ENCODE data around the gene NOC4L. TPM values are rescaled to one million over a fixed set of nuclear protein-coding genes. Genes with fewer than 3 reads are reported as not detected.

Gene NOC4L
- total and polyA plus RNA-seq, 4 experiments from 2014 or later, result 13.9 to 26.0 (median 17.7) TPM

GRCh38 chr12:132156573-132157325 lies 12.5 kb downstream of the NOC4L start:
- H3K27me3 ChIP-seq (ENCODE audit: insufficient read depth, low read length), result no peaks in the 10 kb centered on the region
- ChIA-PET POLR2A (ENCODE audit: partially characterized antibody) (no interaction called here), CTCF (ENCODE audit: partially characterized antibody) (no interaction called here)
- no peak overlapping the region for H3K4me3 ChIP-seq (ENCODE audit: low read length in 2 of 2)
- intact Hi-C loops (cut with micrococcal nuclease), result no loop called here
- no peak for DNase-seq
- Mint-ChIP-seq H3K27ac (no peak overlapping the region), H3K4me1 (peaks cover 0 to 10% (median 1%) of the 10 kb centered on the region in 4 donors), H3K36me3 (peaks cover 0 to 2% of the 10 kb centered on the region in 2 donors), H3K9me3 (no peaks in the 10 kb centered on the region), H3K27me3 (no peaks in the 10 kb centered on the region), H3K4me3 (no peak overlapping the region)
- peaks cover 11% of the 10 kb centered on the region for H3K36me3 ChIP-seq (ENCODE audit: insufficient read depth, low read length)
- H3K9me3 ChIP-seq (ENCODE audit: control insufficient read depth in 1 of 2, low read length in 2 of 2), result no peaks in the 10 kb centered on the region
- H3K4me1 ChIP-seq (ENCODE audit: insufficient read depth, low read length), result peaks cover 10% of the 10 kb centered on the region
- H3K27ac ChIP-seq (ENCODE audit: low read depth, low read length), result no peak overlapping the region

DNA sequence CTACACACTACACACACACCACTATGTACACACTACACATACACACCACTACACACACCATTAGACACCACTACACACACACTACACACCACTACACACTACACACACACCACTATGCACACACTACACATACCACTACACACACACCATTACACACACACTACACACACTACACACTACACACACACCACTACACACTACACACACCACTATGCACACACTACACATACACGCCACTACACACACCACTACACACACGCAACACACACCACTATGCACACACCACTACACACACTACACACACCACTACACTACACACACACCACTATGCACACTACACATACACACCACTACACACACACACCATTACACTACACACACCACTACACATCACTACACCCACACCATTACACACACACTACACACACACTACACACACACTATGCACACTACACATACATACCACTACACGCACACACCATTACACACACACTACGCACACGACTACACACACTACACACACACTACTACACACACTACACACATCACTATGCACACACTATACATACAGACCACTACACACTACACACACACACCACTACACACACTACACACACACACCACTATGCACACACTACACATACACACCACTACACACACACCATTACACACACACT lies 13.6 kb downstream of the NOC4L start:
- DNase-seq, result no peak
- Mint-ChIP-seq H3K36me3 (peaks cover 0 to 2% of the 10 kb centered on the region in 2 donors), H3K9me3 (no peaks in the 10 kb centered on the region), H3K27me3 (no peaks in the 10 kb centered on the region), H3K27ac (no peak overlapping the region), H3K4me1 (peaks cover 0 to 10% (median 2%) of the 10 kb centered on the region in 4 donors), H3K4me3 (no peak overlapping the region)
- no peak overlapping the region for H3K4me3 ChIP-seq (ENCODE audit: low read length in 2 of 2)
- ChIA-PET CTCF (ENCODE audit: partially characterized antibody) (interaction anchor here (1.2 kb wide), 1 partner anchor 63 kb away, joined by 4 read pairs; no protein-coding TSS in a partner anchor), POLR2A (ENCODE audit: partially characterized antibody) (no interaction called here)
- intact Hi-C loops (cut with micrococcal nuclease), result no loop called here
- peaks cover 20% of the 10 kb centered on the region for H3K4me1 ChIP-seq (ENCODE audit: insufficient read depth, low read length)
- H3K27me3 ChIP-seq (ENCODE audit: insufficient read depth, low read length), result no peaks in the 10 kb centered on the region
- no peaks in the 10 kb centered on the region for H3K9me3 ChIP-seq (ENCODE audit: control insufficient read depth in 1 of 2, low read length in 2 of 2)
- no peak overlapping the region for H3K27ac ChIP-seq (ENCODE audit: low read depth, low read length)
- H3K36me3 ChIP-seq (ENCODE audit: insufficient read depth, low read length), result peaks cover 11% of the 10 kb centered on the region

DNA sequence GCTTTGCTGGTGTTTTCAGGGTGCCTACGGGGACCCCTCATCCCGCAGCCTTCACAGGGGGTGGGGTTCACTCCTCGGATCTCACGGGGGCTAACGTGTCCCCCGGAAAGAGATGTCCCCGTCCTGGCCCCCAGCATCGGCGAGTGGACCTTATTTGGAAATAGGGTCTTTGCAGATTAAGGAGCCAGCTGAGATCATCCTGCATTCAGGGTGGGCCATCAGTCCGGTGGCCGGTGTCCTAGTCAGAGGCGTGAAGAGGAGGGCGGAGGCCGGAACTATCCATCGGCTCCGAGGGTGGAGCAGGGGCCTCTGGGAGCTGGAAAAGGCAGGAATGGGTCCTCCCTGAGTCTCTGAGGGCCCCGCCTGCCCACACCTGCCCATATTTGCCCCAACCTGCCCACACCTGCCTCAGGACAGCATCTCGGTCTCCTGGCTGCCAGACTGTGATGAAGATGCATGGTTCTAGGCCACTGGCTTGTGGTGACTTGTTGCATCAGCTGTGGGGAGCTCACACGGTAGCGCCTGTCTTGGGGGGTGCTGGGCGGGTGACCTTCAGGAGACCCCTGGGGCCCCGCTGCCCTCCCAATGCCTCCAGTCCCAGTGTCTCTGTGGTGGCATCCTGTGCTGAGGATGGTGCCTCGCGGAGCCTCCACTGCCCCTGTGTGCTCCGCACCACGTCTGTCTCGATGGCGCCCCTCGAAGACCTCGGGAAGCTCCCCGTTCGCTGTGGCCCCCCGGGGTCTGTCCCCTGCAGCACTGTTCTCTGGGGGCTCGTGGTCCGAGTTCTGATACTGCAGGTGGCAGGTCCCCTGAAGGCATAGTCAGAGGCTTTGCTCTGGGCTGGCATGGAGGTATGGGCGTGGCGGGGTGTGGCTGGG lies 14.7 kb downstream of the NOC4L start:
- H3K4me3 Mint-ChIP-seq, result no peak overlapping the region
- Histone ChIP-seq H3K36me3 (ENCODE audit: insufficient read depth, low read length) (peaks cover 11% of the 10 kb centered on the region), H3K4me3 (ENCODE audit: low read length in 2 of 2) (no peak overlapping the region), H3K27me3 (ENCODE audit: insufficient read depth, low read length) (no peaks in the 10 kb centered on the region), H3K4me1 (ENCODE audit: insufficient read depth, low read length) (peaks cover 26% of the 10 kb centered on the region), H3K27ac (ENCODE audit: low read depth, low read length) (no peak overlapping the region), H3K9me3 (ENCODE audit: control insufficient read depth in 1 of 2, low read length in 2 of 2) (no peaks in the 10 kb centered on the region)
- no peaks in the 10 kb centered on the region for H3K9me3 Mint-ChIP-seq
- intact Hi-C loops (cut with micrococcal nuclease), result no loop called here
- no peaks in the 10 kb centered on the region for H3K36me3 Mint-ChIP-seq
- ChIA-PET POLR2A (ENCODE audit: partially characterized antibody) (no interaction called here), CTCF (ENCODE audit: partially characterized antibody) (interaction anchor here (1.2 kb wide), 1 partner anchor 62 kb away, joined by 4 read pairs; no protein-coding TSS in a partner anchor)
- no peaks in the 10 kb centered on the region for H3K27me3 Mint-ChIP-seq
- peak in 1 of 5 donors; percentile 38 for DNase-seq
- H3K4me1 Mint-ChIP-seq, result peaks cover 3 to 17% (median 10%) of the 10 kb centered on the region in 4 donors
- peak overlapping the region in 1 of 7 donors; percentile 72 for H3K27ac Mint-ChIP-seq

DNA sequence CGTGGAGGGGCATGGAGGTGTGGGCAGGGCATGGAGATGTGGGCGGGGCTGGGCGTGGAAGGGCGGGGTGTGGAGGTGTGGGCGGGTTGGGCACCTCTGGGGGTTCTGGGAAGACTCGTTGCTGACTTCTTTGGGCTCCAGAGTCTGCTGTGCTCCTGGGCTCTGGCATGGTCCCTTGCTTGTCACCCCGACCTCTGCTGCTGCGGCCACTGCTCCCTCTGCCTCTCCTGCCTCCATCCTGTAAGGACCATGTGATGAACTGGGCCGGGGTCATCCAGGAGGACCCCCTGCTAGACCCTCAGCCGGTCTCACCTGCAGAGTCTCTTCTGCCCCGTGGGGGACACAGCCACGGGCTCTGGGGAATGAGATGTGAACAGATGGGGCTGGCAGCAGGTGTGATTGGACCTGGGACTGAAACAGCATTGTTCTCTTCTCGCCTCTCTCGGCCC lies 15.3 kb downstream of the NOC4L start:
- Mint-ChIP-seq H3K4me1 (peaks cover 10 to 19% (median 15%) of the 10 kb centered on the region in 4 donors), H3K9me3 (no peaks in the 10 kb centered on the region), H3K4me3 (no peak overlapping the region), H3K36me3 (no peaks in the 10 kb centered on the region), H3K27me3 (no peaks in the 10 kb centered on the region), H3K27ac (peak overlapping the region in 1 of 7 donors; percentile 71)
- intact Hi-C loops (cut with micrococcal nuclease), result no loop called here
- peaks cover 22% of the 10 kb centered on the region for H3K4me1 ChIP-seq (ENCODE audit: insufficient read depth, low read length)
- ChIA-PET POLR2A (ENCODE audit: partially characterized antibody) (interaction anchor here (1.5 kb wide), 1 partner anchor 14 kb away, joined by 4 read pairs; no protein-coding TSS in a partner anchor), CTCF (ENCODE audit: partially characterized antibody) (no interaction called here)
- no peak overlapping the region for H3K4me3 ChIP-seq (ENCODE audit: low read length in 2 of 2)
- H3K9me3 ChIP-seq (ENCODE audit: control insufficient read depth in 1 of 2, low read length in 2 of 2), result no peaks in the 10 kb centered on the region
- H3K27ac ChIP-seq (ENCODE audit: low read depth, low read length), result no peak overlapping the region
- DNase-seq, result peak in 1 of 5 donors; percentile 33
- peaks cover 11% of the 10 kb centered on the region for H3K36me3 ChIP-seq (ENCODE audit: insufficient read depth, low read length)
- H3K27me3 ChIP-seq (ENCODE audit: insufficient read depth, low read length), result no peaks in the 10 kb centered on the region

DNA sequence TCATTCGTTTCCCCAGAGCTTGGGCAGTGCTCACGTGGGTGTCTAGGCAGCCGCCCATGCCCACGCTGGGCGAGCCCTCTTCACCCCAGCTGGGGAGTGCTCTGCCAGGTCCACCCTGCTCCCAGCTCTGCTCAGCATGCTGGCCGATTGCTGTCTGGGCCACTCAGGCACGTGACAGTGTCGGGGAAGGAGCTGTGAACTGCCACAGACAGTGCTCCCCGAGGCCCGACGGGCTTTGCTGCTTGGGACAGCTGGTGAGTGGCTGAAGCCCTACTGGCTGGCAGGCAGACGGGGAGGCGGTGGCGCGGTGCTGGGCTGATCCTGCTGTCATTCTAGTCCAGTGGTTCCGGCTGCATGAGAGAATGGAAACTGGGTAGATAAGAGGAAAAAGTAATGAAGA lies 15.8 kb downstream of the NOC4L start:
- Mint-ChIP-seq H3K36me3 (no peaks in the 10 kb centered on the region), H3K27me3 (no peaks in the 10 kb centered on the region), H3K4me1 (peaks cover 10 to 19% (median 15%) of the 10 kb centered on the region in 4 donors), H3K9me3 (no peaks in the 10 kb centered on the region), H3K4me3 (no peak overlapping the region), H3K27ac (peak overlapping the region in 2 of 7 donors; percentile 12 to 32)
- Histone ChIP-seq H3K27me3 (ENCODE audit: insufficient read depth, low read length) (no peaks in the 10 kb centered on the region), H3K36me3 (ENCODE audit: insufficient read depth, low read length) (peaks cover 11% of the 10 kb centered on the region), H3K4me3 (ENCODE audit: low read length in 2 of 2) (no peak overlapping the region), H3K4me1 (ENCODE audit: insufficient read depth, low read length) (peaks cover 22% of the 10 kb centered on the region), H3K27ac (ENCODE audit: low read depth, low read length) (no peak overlapping the region), H3K9me3 (ENCODE audit: control insufficient read depth in 1 of 2, low read length in 2 of 2) (no peaks in the 10 kb centered on the region)
- intact Hi-C loops (cut with micrococcal nuclease), result no loop called here
- no peak for DNase-seq
- POLR2A ChIA-PET (ENCODE audit: partially characterized antibody), result interaction anchor here (1.5 kb wide), 1 partner anchor 15 kb away, joined by 4 read pairs; no protein-coding TSS in a partner anchor
- CTCF ChIA-PET (ENCODE audit: partially characterized antibody), result no interaction called here

GRCh38 chr12:132160601-132161035 lies 16.4 kb downstream of the NOC4L start:
- peaks cover 10 to 19% (median 15%) of the 10 kb centered on the region in 4 donors for H3K4me1 Mint-ChIP-seq
- no peaks in the 10 kb centered on the region for H3K27me3 ChIP-seq (ENCODE audit: insufficient read depth, low read length)
- no peaks in the 10 kb centered on the region for H3K27me3 Mint-ChIP-seq
- no peak overlapping the region for H3K27ac Mint-ChIP-seq
- H3K4me1 ChIP-seq (ENCODE audit: insufficient read depth, low read length), result peaks cover 22% of the 10 kb centered on the region
- no peak for DNase-seq
- H3K36me3 Mint-ChIP-seq, result no peaks in the 10 kb centered on the region
- H3K36me3 ChIP-seq (ENCODE audit: insufficient read depth, low read length), result peaks cover 11% of the 10 kb centered on the region
- ChIA-PET CTCF (ENCODE audit: partially characterized antibody) (interaction anchor here (1.0 to 2.8 kb wide), 3 partner anchors 26 to 59 kb away, joined by 3 to 11 read pairs (median 7); no protein-coding TSS in a partner anchor), POLR2A (ENCODE audit: partially characterized antibody) (interaction anchor here (1.1 to 1.5 kb wide), 2 partner anchors 15 to 25 kb away, joined by 4 to 5 read pairs; no protein-coding TSS in a partner anchor)
- H3K9me3 ChIP-seq (ENCODE audit: control insufficient read depth in 1 of 2, low read length in 2 of 2), result no peaks in the 10 kb centered on the region
- H3K27ac ChIP-seq (ENCODE audit: low read depth, low read length), result no peak overlapping the region
- no peak overlapping the region for H3K4me3 Mint-ChIP-seq
- no peaks in the 10 kb centered on the region for H3K9me3 Mint-ChIP-seq
- no peak overlapping the region for H3K4me3 ChIP-seq (ENCODE audit: low read length in 2 of 2)
- intact Hi-C loops (cut with micrococcal nuclease), result no loop called here

Data from CD4-positive, alpha-beta memory T cell (primary cell).